ENCODE data around the gene ANKUB1. TPM values are rescaled to one million over a fixed set of nuclear protein-coding genes. Genes with fewer than 3 reads are reported as not detected.
A peak's percentile ranks its signal among the peaks of the same experiment; 100 is the strongest.

Gene ANKUB1
- total RNA-seq, 1 donor from 2014 or later: not detected

DNA sequence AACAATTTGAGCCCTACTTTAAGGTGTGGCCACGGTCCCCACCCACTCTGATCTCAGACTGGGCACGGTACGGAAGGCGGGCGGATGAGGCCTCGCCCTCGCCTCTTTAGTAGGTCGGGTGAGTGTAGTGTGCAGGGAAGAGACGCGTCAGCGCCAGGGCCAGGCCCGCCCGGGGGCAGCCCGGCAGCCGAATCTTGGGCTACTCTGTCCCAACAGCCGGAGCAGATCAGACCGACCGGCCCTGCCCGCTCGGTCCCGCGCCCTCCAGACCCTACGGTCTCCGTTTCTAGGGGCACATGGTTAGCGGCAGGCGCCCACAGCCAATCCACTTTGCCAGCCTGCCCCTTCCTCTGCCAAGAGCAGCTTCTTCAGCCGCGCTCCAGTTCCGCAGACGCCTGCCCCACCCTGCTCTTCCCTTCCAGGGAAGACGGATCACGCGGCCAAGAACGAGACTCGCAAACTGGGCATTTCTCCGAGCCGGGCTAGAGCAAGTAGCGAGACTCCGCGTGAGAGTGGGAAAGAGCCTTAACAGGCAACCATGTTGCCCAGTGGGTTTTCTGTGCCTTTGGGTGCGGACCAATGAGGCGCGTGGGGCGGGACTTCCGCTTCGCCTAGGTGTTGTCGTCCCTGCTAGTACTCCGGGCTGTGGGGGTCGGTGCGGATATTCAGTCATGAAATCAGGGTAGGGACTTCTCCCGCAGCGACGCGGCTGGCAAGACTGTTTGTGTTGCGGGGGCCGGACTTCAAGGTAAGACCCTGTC lies 20.4 kb upstream of the ANKUB1 start, which contains the start of gene RNF13:
RNF13 (plus strand) TSS at position 610 of the 761 bp plus-strand sequence. CDS start 32,812 bp downstream, outside the sequence.
- intact Hi-C loops (cut with DNase I): loop anchor here (2.0 kb wide), 1 partner anchor 60 kb away; the partner anchor contains the start of gene COMMD2
- peak; percentile 99 for DNase-seq (ENCODE audit: low spot score)

DNA sequence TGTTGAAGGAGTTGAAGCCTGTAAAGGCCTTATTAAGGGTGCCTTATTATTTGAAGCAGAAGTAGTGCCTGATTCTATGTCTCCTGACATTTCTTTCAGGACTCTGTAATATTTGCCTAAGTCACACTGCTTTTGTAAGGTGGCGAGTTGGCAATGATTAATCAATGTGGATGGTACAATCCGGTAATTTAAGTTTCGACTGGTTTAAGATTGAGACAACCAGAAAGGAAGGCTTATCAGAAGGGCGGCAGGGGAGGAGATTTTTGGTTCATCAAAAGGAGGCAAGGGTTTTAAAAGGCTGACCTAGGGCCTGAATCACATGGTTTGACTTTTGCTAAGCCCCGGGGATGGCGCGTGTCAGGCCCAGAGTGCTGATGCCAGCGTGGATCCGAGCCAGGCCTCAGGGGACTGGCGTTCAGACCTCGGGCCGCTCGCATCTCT lies 19.8 kb upstream of the ANKUB1 start:
- intact Hi-C loops (cut with DNase I): loop anchor here (2.0 kb wide), 1 partner anchor 59 kb away; the partner anchor contains the start of gene COMMD2

DNA sequence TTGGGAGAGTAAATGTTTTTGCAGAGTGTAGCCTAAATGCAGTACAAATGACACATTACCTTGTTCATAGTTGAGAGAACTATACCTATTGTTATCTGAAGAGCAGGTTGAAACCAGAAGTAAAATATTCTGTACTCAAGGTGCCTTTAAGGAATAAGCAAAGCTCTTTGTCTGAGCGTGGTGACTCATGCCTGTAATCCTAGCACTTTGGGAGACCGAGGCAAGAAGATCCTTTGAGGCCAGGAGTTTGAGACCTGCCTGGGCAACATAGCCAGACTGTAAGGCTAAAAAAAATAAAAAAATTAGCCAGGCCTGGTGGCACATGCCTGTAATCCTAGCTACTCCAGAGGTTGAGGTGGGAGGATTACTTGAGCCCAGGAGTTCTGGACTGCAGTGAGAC lies 18.5 kb upstream of the ANKUB1 start:
- intact Hi-C loops (cut with DNase I): no loop called here

More for the DNA sequence above, 19.8 kb upstream of the ANKUB1 start:
- DNase-seq (ENCODE audit: low spot score): no peak

DNA sequence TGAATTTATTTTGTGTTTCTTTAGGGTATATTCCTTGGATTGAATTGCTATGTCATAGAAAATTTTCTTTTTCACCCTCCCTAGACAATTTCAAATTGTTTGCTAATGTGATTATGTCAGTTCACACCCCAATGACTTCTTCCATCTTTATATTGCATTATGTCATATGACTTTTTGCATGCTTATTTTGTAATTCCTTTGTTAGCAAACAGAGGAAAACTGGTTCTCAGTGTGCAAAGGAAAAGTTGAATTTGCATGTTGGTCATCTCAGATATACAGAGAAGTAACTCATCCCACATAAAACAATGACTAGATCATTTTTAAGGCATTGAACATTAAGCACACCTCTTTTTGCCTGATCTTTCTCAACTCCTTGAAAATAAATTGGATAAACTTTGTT lies 17.3 kb upstream of the ANKUB1 start:
- intact Hi-C loops (cut with DNase I): no loop called here
- no peak for DNase-seq (ENCODE audit: low spot score)

More for the DNA sequence above, 18.5 kb upstream of the ANKUB1 start:
- DNase-seq (ENCODE audit: low spot score): no peak

DNA sequence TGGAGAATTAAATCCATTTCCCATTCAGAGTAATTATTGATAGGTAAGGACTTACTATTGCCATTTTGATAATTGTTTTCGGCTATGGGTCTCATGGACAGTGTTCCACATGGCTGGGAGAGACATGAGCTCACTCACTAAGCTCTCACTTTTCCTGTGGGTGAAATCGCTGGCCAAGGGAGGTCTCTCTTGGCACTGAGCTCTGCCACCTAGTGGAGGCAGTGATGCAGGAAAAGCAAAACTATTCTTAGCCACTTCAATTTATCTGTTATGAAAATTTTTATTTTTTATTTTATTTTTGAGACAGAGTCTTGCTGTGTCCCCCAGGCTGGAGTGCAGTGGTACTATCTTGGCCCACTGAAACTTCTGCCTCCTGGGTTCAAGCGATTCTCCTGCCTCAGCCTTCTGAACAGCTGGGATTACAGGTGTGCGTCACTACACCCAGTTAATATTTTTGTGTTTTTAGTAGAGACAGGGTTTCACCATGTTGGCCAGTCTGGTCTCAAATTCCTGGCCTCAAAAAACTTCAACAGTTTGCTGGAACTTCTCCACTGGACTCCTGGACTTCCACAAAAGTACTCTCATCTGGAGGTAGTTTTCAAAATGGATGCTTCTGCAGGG lies 16.0 kb upstream of the ANKUB1 start:
- peak; percentile 79 for DNase-seq (ENCODE audit: low spot score)
- intact Hi-C loops (cut with DNase I): no loop called here

DNA sequence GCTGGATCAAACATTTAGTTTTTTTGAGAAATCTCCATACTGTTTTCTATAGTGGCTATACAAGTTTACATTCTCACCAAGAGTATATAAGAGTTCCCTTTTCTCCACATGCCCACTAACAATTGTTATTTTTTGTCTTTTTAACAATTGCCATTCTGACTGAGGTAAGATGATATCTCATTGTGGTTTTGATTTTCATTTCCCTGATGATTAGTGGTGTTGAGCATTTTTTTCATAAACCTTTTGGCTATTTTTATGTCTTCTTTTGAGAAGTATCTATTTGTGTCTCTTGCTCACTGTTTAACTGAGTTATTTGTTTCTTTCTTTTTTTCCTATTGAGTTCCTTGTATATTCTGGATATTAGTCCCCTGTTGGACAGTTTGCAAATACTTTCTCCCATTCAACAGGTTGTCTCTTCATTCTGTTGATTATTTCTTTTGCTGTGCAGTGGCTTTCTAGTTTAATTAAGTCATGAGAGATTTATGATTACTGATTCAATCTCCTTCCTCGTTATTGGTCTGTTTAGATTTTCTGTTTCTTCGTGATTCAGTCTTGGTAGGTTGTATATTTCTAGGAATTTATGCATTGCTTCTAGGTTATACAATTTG lies 13.9 kb upstream of the ANKUB1 start:
- DNase-seq (ENCODE audit: low spot score): no peak
- intact Hi-C loops (cut with DNase I): no loop called here

DNA sequence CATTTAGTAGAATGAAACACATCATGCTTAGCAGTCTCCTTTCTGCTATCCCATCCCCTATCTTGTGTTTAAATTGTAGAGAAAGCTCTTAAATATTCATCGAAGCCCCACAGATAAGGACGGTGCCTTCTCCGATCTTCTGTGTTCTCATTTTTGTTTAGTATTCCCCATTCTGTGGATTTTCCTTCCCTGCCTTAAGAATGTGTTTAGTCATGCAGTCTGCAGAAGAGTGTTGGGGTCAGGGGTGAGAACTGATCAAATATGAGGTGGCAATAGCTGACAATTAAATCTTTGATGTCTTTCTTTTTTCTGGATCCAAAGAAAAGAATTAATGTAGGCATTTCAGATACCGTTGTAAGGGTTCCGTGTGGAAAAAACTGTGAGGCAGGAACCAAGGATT lies 9.3 kb upstream of the ANKUB1 start:
- DNase-seq (ENCODE audit: low spot score): no peak
- intact Hi-C loops (cut with DNase I): no loop called here

DNA sequence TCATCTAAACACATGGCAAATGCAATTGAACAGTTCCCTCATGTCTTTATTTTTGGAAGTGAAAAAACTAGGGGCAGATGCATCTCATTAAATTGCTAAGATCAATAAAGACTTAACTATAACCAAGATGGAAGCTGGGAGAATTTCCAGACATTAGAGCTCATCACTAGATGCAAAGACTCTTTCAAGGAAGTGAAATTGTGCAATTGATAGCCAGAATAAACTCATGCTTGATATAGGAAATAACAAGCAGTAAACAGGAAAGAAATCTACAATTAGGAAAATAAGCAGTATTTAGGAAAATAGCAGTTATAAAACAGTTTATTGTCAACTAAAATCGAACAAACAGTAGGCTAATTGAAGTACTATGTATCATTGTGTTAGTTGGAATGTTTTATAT lies 8.8 kb upstream of the ANKUB1 start:
- no peak for DNase-seq (ENCODE audit: low spot score)
- intact Hi-C loops (cut with DNase I): no loop called here

DNA sequence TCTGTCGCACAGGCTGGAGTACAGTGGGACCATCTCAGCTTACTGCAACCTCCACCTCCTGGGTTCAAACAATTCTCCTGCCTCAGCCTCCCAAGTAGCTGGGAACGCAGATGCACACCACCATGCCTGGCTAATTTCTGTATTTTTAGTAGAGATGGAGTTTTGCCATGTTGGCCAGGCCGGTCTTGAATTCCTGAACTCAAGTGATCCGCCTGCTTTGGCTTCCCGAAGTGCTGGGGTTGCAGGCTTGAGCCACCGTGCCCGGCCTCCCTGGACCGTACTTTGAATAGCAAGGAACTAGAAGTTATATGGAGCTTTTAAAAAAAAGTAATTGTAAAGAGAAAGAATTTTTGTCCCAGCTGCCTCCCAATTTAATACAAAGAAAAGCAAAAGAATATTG lies 8.3 kb upstream of the ANKUB1 start:
- intact Hi-C loops (cut with DNase I): no loop called here
- no peak for DNase-seq (ENCODE audit: low spot score)

DNA sequence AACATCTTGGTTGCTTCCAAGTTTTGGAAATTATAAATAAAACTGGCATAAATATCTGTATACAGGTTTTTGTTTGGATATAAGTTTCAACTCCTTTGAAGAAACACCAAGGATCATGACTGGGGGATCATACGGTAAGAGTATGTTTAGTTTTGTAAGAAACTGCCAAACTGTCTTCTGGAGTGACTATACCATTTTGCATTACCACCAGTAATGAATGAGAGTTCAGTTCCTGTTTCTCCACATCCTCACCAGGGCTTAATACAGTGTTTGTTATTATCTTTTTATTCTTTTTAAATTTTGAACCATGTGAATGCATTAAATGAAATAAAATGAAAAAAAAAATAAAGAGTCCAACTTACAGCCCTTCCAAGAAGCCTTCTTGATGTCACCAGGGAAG lies 3.7 kb upstream of the ANKUB1 start:
- intact Hi-C loops (cut with DNase I): no loop called here

DNA sequence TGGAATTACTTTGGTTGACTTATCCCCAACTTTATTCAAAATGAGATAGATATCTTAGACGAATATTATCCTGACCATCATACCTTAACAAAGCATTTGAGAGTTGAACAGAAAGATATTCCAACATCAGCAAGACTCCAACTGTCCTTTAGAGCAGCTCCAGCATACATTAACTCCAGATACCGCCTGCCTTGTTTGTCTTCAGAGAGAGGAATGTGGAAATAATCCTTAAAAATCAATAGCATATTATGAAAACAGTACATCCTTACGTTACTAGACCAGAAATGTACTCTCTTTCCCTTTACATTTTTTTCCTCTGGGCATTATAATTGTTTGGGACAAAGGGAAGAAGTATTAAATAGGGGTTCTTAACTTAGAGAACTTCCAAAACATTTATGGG lies 1.7 kb downstream of the ANKUB1 start:
- intact Hi-C loops (cut with DNase I): no loop called here
- no peak for DNase-seq (ENCODE audit: low spot score)

More for the DNA sequence above, 3.7 kb upstream of the ANKUB1 start:
- DNase-seq (ENCODE audit: low spot score): no peak

DNA sequence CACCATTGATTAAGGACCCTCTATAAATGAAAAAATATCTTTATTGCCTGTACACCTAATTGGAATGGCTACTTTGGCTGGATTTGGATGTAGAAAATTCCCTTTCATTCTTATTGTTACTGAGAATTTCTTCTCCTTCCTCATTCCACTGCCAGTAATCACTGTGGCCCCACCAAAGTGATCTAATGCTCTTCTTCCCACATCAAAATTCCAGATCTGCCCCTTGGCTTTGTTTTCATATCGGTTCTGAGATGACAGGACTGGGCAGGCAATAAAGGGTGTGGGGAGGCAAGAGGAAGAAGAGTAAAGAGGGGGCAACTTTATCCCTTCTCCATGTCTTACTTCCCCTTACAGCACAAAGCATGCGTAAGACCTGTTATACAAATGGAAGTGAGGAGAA lies 2.1 kb downstream of the ANKUB1 start:
- no peak for DNase-seq (ENCODE audit: low spot score)
- intact Hi-C loops (cut with DNase I): no loop called here

DNA sequence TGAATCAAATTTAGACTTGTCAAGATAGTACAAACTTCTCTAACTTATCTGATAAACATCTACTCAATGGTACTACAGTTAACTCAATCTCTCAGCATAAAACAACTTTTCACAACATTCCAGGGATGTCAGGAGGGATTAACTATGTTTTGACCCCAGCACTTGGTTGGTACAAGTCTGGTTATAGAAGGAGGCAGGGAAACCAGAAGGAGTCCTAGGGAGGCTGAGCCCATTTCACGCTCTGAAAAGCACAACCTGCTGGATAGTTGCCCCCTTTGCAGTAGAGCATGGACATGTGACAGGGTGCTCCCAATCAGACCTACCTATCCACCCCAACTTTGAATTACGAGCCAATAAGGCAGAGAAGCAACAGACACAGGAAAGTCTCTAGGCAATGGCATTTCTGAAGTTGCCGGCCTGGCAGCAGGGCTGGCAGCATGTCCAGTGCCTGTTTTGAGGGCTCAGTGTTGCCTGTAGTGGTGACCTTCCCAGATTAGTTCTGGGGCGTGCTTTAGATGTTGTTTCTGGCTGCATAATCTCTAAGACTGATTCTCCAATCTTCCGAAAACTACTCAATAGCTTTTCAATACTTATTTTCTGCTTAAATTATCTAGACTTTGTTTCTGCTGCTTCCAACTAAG lies 8.2 kb downstream of the ANKUB1 start:
- DNase-seq (ENCODE audit: low spot score): no peak
- intact Hi-C loops (cut with DNase I): no loop called here

DNA sequence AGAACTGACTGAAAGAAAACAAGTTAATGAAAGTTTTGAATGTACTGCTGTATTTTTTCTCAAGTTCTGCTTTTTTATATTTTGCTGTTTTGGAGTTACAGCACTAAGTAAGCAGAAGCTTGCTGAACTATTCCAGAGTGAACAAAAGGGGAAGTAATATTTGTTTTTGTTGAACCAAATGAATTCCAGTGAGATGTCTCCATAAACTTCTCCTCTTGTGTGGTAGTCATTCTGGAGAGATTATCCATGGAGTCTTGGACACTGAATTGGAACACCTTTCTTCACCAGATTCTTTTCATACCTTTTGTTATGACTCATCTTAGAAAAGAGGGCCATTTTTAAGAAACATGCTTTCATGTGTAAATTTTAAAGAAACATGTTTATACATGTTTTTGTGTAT lies 8.8 kb downstream of the ANKUB1 start:
- no peak for DNase-seq (ENCODE audit: low spot score)
- intact Hi-C loops (cut with DNase I): no loop called here

DNA sequence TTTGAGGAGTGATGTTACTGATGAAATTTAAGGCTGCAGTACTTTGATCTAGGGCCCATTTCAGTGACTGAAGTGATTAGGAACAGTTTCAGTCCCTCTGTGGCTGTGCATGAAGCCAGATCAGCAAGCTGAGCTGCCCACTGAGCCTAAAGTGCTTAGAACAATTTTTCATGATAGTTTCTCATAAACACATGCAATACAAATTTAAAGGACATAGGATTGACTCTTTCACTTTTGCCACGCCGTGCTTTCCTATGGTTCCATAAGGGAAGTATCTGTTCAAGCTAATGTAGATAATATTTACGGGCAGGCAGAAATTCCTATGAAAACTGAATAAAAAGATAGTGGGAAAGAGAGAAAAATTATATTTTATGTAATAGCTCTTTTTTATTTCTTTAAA lies 10.6 kb downstream of the ANKUB1 start:
- intact Hi-C loops (cut with DNase I): no loop called here
- no peak for DNase-seq (ENCODE audit: low spot score)

DNA sequence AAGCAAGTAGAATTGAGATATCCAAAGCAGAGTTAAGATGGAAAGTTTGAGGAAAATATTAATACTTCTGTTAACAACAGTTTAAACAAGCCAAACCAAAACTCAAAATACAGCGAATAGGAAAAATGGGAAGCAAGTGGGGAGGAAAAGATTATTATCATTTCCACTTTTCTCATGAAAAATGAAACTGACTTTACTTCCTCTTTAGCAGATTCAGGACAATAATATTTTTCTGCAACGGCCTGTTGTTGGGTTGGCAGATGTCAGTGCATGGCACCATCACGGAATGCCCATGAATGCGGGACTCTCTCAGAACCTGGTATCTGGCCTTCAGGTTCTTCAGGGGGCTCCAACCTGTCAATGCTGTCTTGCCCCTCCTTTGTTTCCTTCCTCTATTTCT lies 11.1 kb downstream of the ANKUB1 start:
- no peak for DNase-seq (ENCODE audit: low spot score)
- intact Hi-C loops (cut with DNase I): no loop called here

DNA sequence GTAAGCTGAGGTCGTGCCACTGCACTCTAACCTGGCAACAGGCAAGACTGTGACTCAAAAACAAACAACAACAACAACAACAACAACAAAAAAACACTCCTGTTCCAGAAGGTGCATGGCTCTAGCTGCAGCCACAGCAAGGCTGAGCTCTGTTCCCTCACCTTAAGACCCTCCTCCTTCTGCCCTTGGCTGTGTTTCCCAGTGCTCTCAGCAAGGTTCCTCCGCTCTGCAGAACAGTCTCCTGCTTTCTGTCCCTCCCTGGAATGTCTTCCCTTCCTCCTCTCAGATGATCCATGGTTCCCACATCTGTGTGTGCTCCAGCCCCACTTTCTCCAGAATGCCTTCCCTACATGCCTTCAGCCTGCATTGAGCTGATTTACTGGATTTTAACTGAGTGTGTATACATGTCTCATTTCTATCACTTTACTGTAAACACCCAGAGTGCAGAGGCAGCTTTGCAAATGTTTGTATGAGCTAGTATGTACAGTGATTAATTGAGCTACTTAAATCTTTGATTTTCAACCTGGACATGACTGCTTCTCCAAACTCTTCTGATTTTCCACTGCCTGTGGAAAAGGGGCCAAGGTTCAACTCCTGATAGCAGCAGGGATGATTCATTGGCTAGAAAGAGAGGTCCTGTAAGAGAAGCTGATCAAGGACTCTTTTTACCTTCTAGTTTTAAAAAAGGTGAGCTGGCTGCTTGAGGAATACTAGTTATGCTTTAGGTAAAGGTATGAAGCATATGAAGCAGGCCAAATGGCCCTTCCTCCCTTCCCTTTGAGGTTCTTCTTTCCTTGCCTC lies 14.7 kb downstream of the ANKUB1 start:
- intact Hi-C loops (cut with DNase I): no loop called here

DNA sequence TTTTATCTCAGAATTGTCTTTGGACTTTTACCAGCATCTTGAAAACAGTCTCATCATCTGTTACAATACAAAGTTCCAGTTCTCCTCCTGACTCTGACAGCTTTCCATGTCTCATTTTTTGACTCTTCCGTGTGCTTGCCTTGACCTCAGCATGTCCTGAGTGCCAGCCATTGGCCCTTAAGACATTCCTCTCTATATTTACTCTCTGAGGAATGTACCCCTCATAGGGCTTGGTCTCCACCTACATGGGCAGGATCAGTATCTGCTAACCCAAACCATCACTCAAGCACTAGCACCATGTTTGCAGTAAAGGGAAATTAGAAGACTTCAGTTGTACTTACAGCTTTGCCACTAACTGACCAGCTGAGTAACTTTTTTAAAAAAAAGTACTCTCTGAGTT lies 16.2 kb downstream of the ANKUB1 start:
- no peak for DNase-seq (ENCODE audit: low spot score)

More for the DNA sequence above, 14.7 kb downstream of the ANKUB1 start:
- no peak for DNase-seq (ENCODE audit: low spot score)

DNA sequence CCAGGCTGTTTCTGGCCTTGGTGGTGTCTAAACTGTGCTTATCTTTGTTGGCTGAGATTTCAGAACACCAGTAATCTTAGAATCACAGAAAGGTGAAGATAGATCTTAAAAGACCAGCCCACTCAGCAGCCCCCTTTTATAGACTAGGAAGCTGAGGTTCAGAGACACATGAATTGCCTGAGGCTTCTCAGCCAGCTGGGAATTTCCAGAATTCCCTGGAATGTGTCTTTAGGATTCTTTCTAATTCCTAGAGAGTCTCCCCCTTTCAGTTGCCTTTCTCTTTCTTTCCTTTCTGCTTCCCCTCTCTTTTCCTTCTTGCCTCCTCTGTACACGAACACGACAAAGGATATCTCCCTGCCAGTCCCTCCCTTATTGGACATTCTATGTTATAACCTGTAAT lies 19.5 kb downstream of the ANKUB1 start:
- intact Hi-C loops (cut with DNase I): loop anchor here (5.0 kb wide), 2 partner anchors 261 to 281 kb away; no protein-coding TSS in a partner anchor
- no peak for DNase-seq (ENCODE audit: low spot score)

More for the DNA sequence above, 16.2 kb downstream of the ANKUB1 start:
- intact Hi-C loops (cut with DNase I): no loop called here

Data from cardiac septum (tissue), 1 donor.